Adrenal gland (tissue), 12 donors: ENCODE data around the gene ELL. TPM values are rescaled to one million over a fixed set of nuclear protein-coding genes. Genes with fewer than 3 reads are reported as not detected.

ENCODE experiments used
- DNase-seq, 7 donors: peaks; one replicate each; pipeline ENCODE4 v3.0.0-alpha.2; 2019 to 2020
- H3K27ac ChIP-seq, 5 donors: fragments of 200-600 bp; sonication (generic) in 4 of 5; 1 replicate in 3 of 5; 2 replicates in 2 of 5; pipeline versions ENCODE4 v1.5.1 to v1.8.0; 2016 to 2020; ENCODE audit warnings: mild to moderate bottlenecking in 1 of 5
- H3K27me3 ChIP-seq: fragments of 200-600 bp; 2 replicates; pipeline ENCODE4 v1.8.0; 2021
- H3K36me3 ChIP-seq, 2 donors: fragments of 200-600 bp; replicated peaks in 1 of 2; 1 replicate in 1 of 2; 2 replicates in 1 of 2; pipeline versions ENCODE4 v1.5.1 to v1.8.0; 2018 to 2022
- H3K4me1 ChIP-seq, 2 donors: fragments of 200-600 bp; replicated peaks in 1 of 2; 1 replicate in 1 of 2; 2 replicates in 1 of 2; pipeline versions ENCODE4 v1.5.1 to v1.8.0; 2018 to 2021
- H3K4me3 ChIP-seq, 4 donors: fragments of 200-600 bp; sonication (generic) in 3 of 4; one replicate each; pipeline ENCODE4 v1.5.1; 2016 to 2018
- H3K9me3 ChIP-seq, 3 donors: fragments of 200-600 bp; sonication (generic) in 1 of 3; replicated peaks in 1 of 3; 1 replicate in 2 of 3; 2 replicates in 1 of 3; pipeline versions ENCODE4 v1.5.1 to v1.8.0; 2016 to 2021
- POLR2A ChIP-seq, 2 donors: fragments of 450-650 bp; IDR thresholded peaks; one replicate each; pipeline ENCODE4 v1.6.1; 2017; ENCODE audit warnings: antibody characterized with exemption in 2 of 2, mild to moderate bottlenecking in 2 of 2, moderate library complexity in 1 of 2
- WGBS, 4 donors: extraction: QIAGEN DNeasy Blood & Tissue Kit in 2 of 4; methylation state at CpG; one replicate each; pipeline versions ENCODE4 v1.1.5 to v1.1.7; 2013 to 2017; 5-methylcytosine and 5-hydroxymethylcytosine counted together
- intact Hi-C, 2 donors: fragments of 100-400 bp; cut with DNase I; formaldehyde crosslinking; loops; one replicate each; pipeline versions ENCODE4 v1.14.1 to v1.15.0; 2022 to 2023
- polyA plus RNA-seq, 3 donors: library from polyadenylated mRNA; stranded (reverse); fragments of 200-250 nt in 2 of 3; fragments of 350-450 nt in 1 of 3; fragmentation: Illumina TruSeq in 1 of 3; extraction: RNeasy Lipid Tissue Mini Kit (QIAGEN cat#74804) in 1 of 3; gene quantifications; one replicate each; pipeline ENCODE4 v1.2.3, GENCODE V29; 2013 to 2014
- total RNA-seq, 9 donors: library from RNA; depleted of rRNA in 4 of 9; stranded (reverse); fragments of >200 nt in 4 of 9; fragments of 120-200 nt in 1 of 9; fragmentation: NEBNext Ultra II Directional in 1 of 9; extraction: Animal tissue kit (Norgen Biotek cat#: 25700) in 1 of 9; gene quantifications; one replicate each; pipeline versions ENCODE4 v1.1.0 to v1.2.4, GENCODE V29; 2013 to 2023
- TF ChIP-seq, protein P1 (sequence below), 6 experiments: fragments of 450-650 bp in 4 of 6; fragments of 200-600 bp in 2 of 6; sonication (generic) in 1 of 6; IDR thresholded peaks; 1 replicate in 5 of 6; 2 replicates in 1 of 6; pipeline versions ENCODE4 v1.5.1 to v1.8.0; 2016 to 2021; ENCODE audit warnings: antibody characterized with exemption in 6 of 6, mild to moderate bottlenecking in 2 of 6, moderate library complexity in 1 of 6
- donor health status: healthy with polysubstance abuse.
- donor health status: Bipolar disorder and iron deficiency.
- donor health status: DM: yes; HTN: yes; CAD: no.
- donor health status: DM: no; HTN: no; CAD: no.
- donor health status: DM: no; HTN: no; CAD: no.
- donor health status: DM: yes; HTN: yes; CAD: no.

ELL gene
- total and polyA plus RNA-seq, 12 donors = 1.8 to 28.3 (median 13.8) TPM

DNA sequence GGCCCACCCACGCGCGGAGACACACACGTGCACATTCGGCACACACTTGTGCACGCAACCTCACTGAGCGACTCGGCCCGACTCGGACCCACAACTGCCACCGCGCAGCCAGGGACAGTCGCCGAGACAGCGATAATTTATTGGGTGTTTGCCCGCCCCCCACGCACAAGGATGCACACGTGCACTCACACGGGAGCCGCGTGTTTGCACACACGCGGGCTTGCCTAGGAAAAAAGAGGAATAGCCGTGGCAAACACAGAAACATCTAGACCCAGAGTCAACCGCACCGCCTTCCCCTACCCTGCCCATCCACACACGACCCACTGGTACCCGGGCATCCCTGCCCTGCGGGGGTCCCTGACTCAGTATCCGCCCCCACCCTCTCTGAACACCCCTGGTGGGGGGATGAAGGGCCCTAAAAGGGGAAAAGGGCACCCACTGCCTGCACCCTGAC is 103.8 kb downstream of the ELL start:
- intact Hi-C loops = no loop called here
- peak in 5 of 7 donors; percentile 51 to 78 (median 60) for DNase-seq
- WGBS, 4 donors = 6 to 10% (median 9%) methylated on average over 23 to 30 of the region's 30 CpGs; no CpG with 5 or more reads in 1 of the 4 donors
- TF ChIP-seq, protein P1, sequence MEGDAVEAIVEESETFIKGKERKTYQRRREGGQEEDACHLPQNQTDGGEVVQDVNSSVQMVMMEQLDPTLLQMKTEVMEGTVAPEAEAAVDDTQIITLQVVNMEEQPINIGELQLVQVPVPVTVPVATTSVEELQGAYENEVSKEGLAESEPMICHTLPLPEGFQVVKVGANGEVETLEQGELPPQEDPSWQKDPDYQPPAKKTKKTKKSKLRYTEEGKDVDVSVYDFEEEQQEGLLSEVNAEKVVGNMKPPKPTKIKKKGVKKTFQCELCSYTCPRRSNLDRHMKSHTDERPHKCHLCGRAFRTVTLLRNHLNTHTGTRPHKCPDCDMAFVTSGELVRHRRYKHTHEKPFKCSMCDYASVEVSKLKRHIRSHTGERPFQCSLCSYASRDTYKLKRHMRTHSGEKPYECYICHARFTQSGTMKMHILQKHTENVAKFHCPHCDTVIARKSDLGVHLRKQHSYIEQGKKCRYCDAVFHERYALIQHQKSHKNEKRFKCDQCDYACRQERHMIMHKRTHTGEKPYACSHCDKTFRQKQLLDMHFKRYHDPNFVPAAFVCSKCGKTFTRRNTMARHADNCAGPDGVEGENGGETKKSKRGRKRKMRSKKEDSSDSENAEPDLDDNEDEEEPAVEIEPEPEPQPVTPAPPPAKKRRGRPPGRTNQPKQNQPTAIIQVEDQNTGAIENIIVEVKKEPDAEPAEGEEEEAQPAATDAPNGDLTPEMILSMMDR (IDR thresholded peaks at IDR 0.05) = no peak
- TF ChIP-seq POLR2A (IDR thresholded peaks at IDR 0.05) = no peak
- Histone ChIP-seq H3K4me3 (peak overlapping the region in 1 of 4 donors; percentile 50), H3K27ac (peak overlapping the region in 4 of 5 donors; percentile 53 to 92 (median 86)), H3K9me3 (no peaks in the 10 kb centered on the region), H3K4me1 (peaks cover 38 to 57% of the 10 kb centered on the region in 2 donors), H3K27me3 (no peaks in the 10 kb centered on the region), H3K36me3 (no peaks in the 10 kb centered on the region)

DNA sequence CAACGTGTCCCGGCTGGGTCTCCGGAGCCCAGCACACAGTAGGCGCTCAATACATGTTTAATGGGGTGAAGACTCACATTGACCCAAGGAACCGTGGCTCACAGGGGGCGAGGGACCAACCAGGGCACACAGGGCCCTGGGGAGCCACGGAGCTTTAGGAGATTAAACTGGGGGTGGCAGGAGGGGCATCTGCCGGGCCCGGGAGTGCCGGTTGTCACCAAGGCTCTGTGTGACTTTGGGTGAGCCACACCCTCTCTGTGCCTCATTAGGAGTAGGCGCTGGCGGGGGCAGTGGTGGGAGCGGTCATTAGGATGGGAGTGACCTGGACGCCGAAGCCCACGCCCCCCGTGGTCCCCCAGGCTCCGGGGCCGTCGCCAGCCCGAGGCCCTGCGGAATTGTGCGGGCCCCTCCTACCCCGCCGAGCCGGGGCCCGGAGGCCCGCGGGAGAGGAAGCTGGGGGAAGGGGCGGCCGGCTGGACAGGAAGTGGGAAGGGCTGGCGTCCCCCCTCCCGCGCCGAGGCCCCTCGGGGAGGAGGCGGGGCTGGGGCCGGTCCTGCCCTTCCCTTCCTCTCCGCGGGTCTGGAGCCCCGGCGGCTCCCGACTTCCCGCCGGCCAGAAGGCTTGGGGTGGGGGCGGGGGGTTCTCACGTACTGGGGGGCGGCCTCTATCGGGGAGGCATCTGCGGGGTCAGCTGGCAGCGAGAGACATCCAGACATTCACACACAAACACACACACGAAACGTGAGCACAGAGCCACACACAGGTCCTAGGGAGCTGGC is 104.4 kb downstream of the ELL start:
- Histone ChIP-seq H3K27me3 (no peaks in the 10 kb centered on the region), H3K4me1 (peaks cover 38 to 57% of the 10 kb centered on the region in 2 donors), H3K4me3 (peak overlapping the region in 1 of 4 donors; percentile 50), H3K27ac (peak overlapping the region; percentile 72 to 92 (median 85)), H3K9me3 (no peaks in the 10 kb centered on the region), H3K36me3 (no peaks in the 10 kb centered on the region)
- intact Hi-C loops = no loop called here
- WGBS, 4 donors = 0 to 1% (median 0%) methylated on average over 1 to 53 of the region's 53 CpGs
- peak; percentile 71 to 78 (median 72) for DNase-seq
- TF ChIP-seq POLR2A (IDR thresholded peaks at IDR 0.05) = peak in 1 of 2 donors; percentile 15
- TF ChIP-seq, protein P1 (IDR thresholded peaks at IDR 0.05) = no peak

DNA sequence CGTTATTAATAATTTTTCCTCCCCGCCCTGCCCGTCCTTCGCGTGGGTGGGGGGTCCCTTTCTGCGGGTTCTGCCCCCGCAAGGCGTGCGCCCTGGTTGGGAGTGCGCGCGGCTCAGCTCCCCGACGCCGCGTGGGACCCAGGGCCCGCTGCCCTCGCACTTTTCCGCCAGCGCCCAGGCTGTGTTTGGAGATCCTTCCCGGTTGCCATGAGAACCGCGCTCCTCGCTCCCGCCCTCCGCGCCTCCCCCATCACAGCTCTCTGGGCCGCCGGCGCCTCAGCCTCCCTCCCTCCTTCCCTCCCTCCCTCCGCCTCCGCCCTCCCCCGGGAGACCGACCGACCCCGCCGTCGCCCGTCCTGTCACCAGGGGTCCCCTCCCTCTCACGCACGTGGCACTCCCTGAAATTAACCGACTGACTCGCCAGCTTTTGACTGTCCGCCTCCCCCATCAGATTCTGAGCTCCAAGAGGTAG is 105.1 kb downstream of the ELL start:
- peaks cover 38 to 57% of the 10 kb centered on the region in 2 donors for H3K4me1 ChIP-seq
- no peaks in the 10 kb centered on the region for H3K9me3 ChIP-seq
- peak overlapping the region in 1 of 4 donors; percentile 50 for H3K4me3 ChIP-seq
- intact Hi-C loops = no loop called here
- TF ChIP-seq, protein P1 (IDR thresholded peaks at IDR 0.05) = no peak
- TF ChIP-seq POLR2A (IDR thresholded peaks at IDR 0.05) = no peak
- peak; percentile 80 to 93 (median 85) for DNase-seq
- no peaks in the 10 kb centered on the region for H3K36me3 ChIP-seq
- H3K27me3 ChIP-seq = no peaks in the 10 kb centered on the region
- WGBS, 4 donors = 0 to 1% (median 1%) methylated on average over 6 to 44 of the region's 44 CpGs
- peak overlapping the region; percentile 72 to 92 (median 85) for H3K27ac ChIP-seq

GRCh38 chr19:18415178-18415867 is 106.5 kb downstream of the ELL start:
- peak in 6 of 7 donors; percentile 60 to 87 (median 71) for DNase-seq
- Histone ChIP-seq H3K4me3 (peak overlapping the region in 1 of 4 donors; percentile 24), H3K4me1 (peaks cover 38 to 50% of the 10 kb centered on the region in 2 donors), H3K27ac (peak overlapping the region; percentile 25 to 92 (median 85)), H3K9me3 (no peaks in the 10 kb centered on the region), H3K36me3 (no peaks in the 10 kb centered on the region), H3K27me3 (no peaks in the 10 kb centered on the region)
- TF ChIP-seq POLR2A (IDR thresholded peaks at IDR 0.05) = peak in 1 of 2 donors; percentile 35
- TF ChIP-seq, protein P1 (IDR thresholded peaks at IDR 0.05) = no peak
- WGBS, 4 donors = 30 to 36% (median 31%) methylated on average over 17 to 25 of the region's 25 CpGs
- intact Hi-C loops = no loop called here
